ENCODE data around the gene TCF3. TPM values are rescaled to one million over a fixed set of nuclear protein-coding genes. Genes with fewer than 3 reads are reported as not detected.

Gene TCF3
- polyA plus RNA-seq, 1 donor from 2014 or later: 31.7 TPM

- Histone ChIP-seq H3K9me3 (ENCODE audit: low read length) (no peaks in the 10 kb centered on the region), H3K4me2 (ENCODE audit: low read length) (no peak overlapping the region), H3F3A (ENCODE audit: insufficient read depth, low read length, poor library complexity, severe bottlenecking) (no peaks in the 10 kb centered on the region), H4K20me1 (ENCODE audit: insufficient read depth) (no peaks in the 10 kb centered on the region), H3K9me2 (ENCODE audit: insufficient read depth, low read length) (no peaks in the 10 kb centered on the region), H3K4me3 (ENCODE audit: low read length) (no peak overlapping the region), H3K79me2 (replicated peaks; ENCODE audit: insufficient read depth, low read length) (no peaks in the 10 kb centered on the region), H3K27ac (ENCODE audit: low read length) (no peak overlapping the region), H3K36me3 (ENCODE audit: insufficient read depth, low read length) (no peaks in the 10 kb centered on the region), H3K27me3 (ENCODE audit: insufficient read depth, low read depth, low read length) (no peaks in the 10 kb centered on the region), H2AFZ (ENCODE audit: low read depth, low read length) (no peak overlapping the region), H3K9ac (ENCODE audit: low read length) (no peak overlapping the region)
- no peak for TF ChIP-seq REST (IDR thresholded peaks at IDR 0.05; ENCODE audit: borderline replicate concordance)
- no peak for TF ChIP-seq EP300 (conservative IDR thresholded peaks at IDR 0.05; ENCODE audit: poor library complexity, severe bottlenecking)
- no peak for TF ChIP-seq TAF1 (IDR thresholded peaks at IDR 0.05; ENCODE audit: low read depth)
- TF ChIP-seq POLR2AphosphoS5 (IDR thresholded peaks at IDR 0.05): no peak
- no peak for TF ChIP-seq SMC3 (conservative IDR thresholded peaks at IDR 0.05; ENCODE audit: poor library complexity)
- no peak for TF ChIP-seq MXI1 (conservative IDR thresholded peaks at IDR 0.05; ENCODE audit: poor library complexity, severe bottlenecking)
- TF ChIP-seq CTCF (IDR thresholded peaks at IDR 0.05; ENCODE audit: poor library complexity, severe bottlenecking): no peak
- no peak for TF ChIP-seq RAD21 (conservative IDR thresholded peaks at IDR 0.05)
- TF ChIP-seq EZH2 (IDR thresholded peaks at IDR 0.05; ENCODE audit: borderline replicate concordance, insufficient read depth, low read length, poor library complexity, severe bottlenecking): no peak
Measured at GRCh38 chr19:1621574-1621973, 30.8 kb downstream of the TCF3 start.

- no peaks in the 10 kb centered on the region for H3K9me3 ChIP-seq (ENCODE audit: low read length)
- H3K4me2 ChIP-seq (ENCODE audit: low read length): no peak overlapping the region
- no peaks in the 10 kb centered on the region for H3F3A ChIP-seq (ENCODE audit: insufficient read depth, low read length, poor library complexity, severe bottlenecking)
- H2AFZ ChIP-seq (ENCODE audit: low read depth, low read length): no peak overlapping the region
- H3K27ac ChIP-seq (ENCODE audit: low read length): no peak overlapping the region
- no peak for TF ChIP-seq RAD21 (conservative IDR thresholded peaks at IDR 0.05)
- no peak for TF ChIP-seq EP300 (conservative IDR thresholded peaks at IDR 0.05; ENCODE audit: poor library complexity, severe bottlenecking)
- no peak for TF ChIP-seq CTCF (IDR thresholded peaks at IDR 0.05; ENCODE audit: poor library complexity, severe bottlenecking)
- TF ChIP-seq MXI1 (conservative IDR thresholded peaks at IDR 0.05; ENCODE audit: poor library complexity, severe bottlenecking): no peak
- no peak for TF ChIP-seq REST (IDR thresholded peaks at IDR 0.05; ENCODE audit: borderline replicate concordance)
- TF ChIP-seq SMC3 (conservative IDR thresholded peaks at IDR 0.05; ENCODE audit: poor library complexity): no peak
- no peak for TF ChIP-seq EZH2 (IDR thresholded peaks at IDR 0.05; ENCODE audit: borderline replicate concordance, insufficient read depth, low read length, poor library complexity, severe bottlenecking)
- no peak for TF ChIP-seq POLR2AphosphoS5 (IDR thresholded peaks at IDR 0.05)
- no peak for TF ChIP-seq TAF1 (IDR thresholded peaks at IDR 0.05; ENCODE audit: low read depth)
- no peaks in the 10 kb centered on the region for H3K9me2 ChIP-seq (ENCODE audit: insufficient read depth, low read length)
- H4K20me1 ChIP-seq (ENCODE audit: insufficient read depth): no peaks in the 10 kb centered on the region
- H3K4me3 ChIP-seq (ENCODE audit: low read length): no peak overlapping the region
- no peaks in the 10 kb centered on the region for H3K36me3 ChIP-seq (ENCODE audit: insufficient read depth, low read length)
- no peaks in the 10 kb centered on the region for H3K79me2 ChIP-seq (replicated peaks; ENCODE audit: insufficient read depth, low read length)
- H3K27me3 ChIP-seq (ENCODE audit: insufficient read depth, low read depth, low read length): no peaks in the 10 kb centered on the region
- H3K9ac ChIP-seq (ENCODE audit: low read length): no peak overlapping the region
Measured at GRCh38 chr19:1621021-1621420, 31.4 kb downstream of the TCF3 start.
